ENCODE data around the gene TBX4. TPM values are rescaled to one million over a fixed set of nuclear protein-coding genes. Genes with fewer than 3 reads are reported as not detected.

TBX4 gene
- total RNA-seq, 1 experiment from 2014 or later = not detected

GRCh38 chr17:61469949-61470348 is 17.7 kb downstream of the TBX4 start:
- no TSS peak for BruUV-seq (replicated peaks)
- H3K9me3 Mint-ChIP-seq (ENCODE audit: unreplicated experiment) = no peaks in the 10 kb centered on the region
- no peak for TF ChIP-seq CTCF (IDR thresholded peaks at IDR 0.05; ENCODE audit: unreplicated experiment)
- CTCF ChIA-PET = no interaction called here
- no peak overlapping the region for H3K27ac Mint-ChIP-seq (ENCODE audit: low read depth, unreplicated experiment)
- peaks cover 6% of the 10 kb centered on the region for H3K36me3 Mint-ChIP-seq (ENCODE audit: insufficient read depth, unreplicated experiment)
- H3K27me3 Mint-ChIP-seq (ENCODE audit: insufficient read depth, unreplicated experiment) = no peaks in the 10 kb centered on the region
- no peak overlapping the region for H3K4me3 Mint-ChIP-seq (ENCODE audit: unreplicated experiment)
- DNase-seq (ENCODE audit: unreplicated experiment) = no peak
- intact Hi-C loops (cut with micrococcal nuclease) = no loop called here
- POLR2A ChIA-PET = interaction anchor here (1.1 kb wide), 1 partner anchor 71 kb away, joined by 3 read pairs; no protein-coding TSS in a partner anchor
- peaks cover 10% of the 10 kb centered on the region for H3K4me1 Mint-ChIP-seq (ENCODE audit: insufficient read depth, unreplicated experiment)

GRCh38 chr17:61470530-61471136 is 18.4 kb downstream of the TBX4 start:
- ChIA-PET CTCF (no interaction called here), POLR2A (no interaction called here)
- Mint-ChIP-seq H3K27me3 (ENCODE audit: insufficient read depth, unreplicated experiment) (no peaks in the 10 kb centered on the region), H3K27ac (ENCODE audit: low read depth, unreplicated experiment) (no peak overlapping the region), H3K4me3 (ENCODE audit: unreplicated experiment) (no peak overlapping the region), H3K9me3 (ENCODE audit: unreplicated experiment) (no peaks in the 10 kb centered on the region), H3K36me3 (ENCODE audit: insufficient read depth, unreplicated experiment) (peaks cover 10% of the 10 kb centered on the region), H3K4me1 (ENCODE audit: insufficient read depth, unreplicated experiment) (peaks cover 16% of the 10 kb centered on the region)
- intact Hi-C loops (cut with micrococcal nuclease) = no loop called here
- BruUV-seq (replicated peaks) = no TSS peak
- DNase-seq (ENCODE audit: unreplicated experiment) = no peak
- TF ChIP-seq CTCF (IDR thresholded peaks at IDR 0.05; ENCODE audit: unreplicated experiment) = no peak

- peak overlapping the region; percentile 69 for H3K27ac Mint-ChIP-seq (ENCODE audit: low read depth, unreplicated experiment)
- H3K9me3 Mint-ChIP-seq (ENCODE audit: unreplicated experiment) = no peaks in the 10 kb centered on the region
- peaks cover 7% of the 10 kb centered on the region for H3K36me3 Mint-ChIP-seq (ENCODE audit: insufficient read depth, unreplicated experiment)
- CTCF ChIA-PET = interaction anchor here (0.9 to 1.8 kb wide), 2 partner anchors 12 to 59 kb away, joined by 5 to 6 read pairs; no protein-coding TSS in a partner anchor
- peak; percentile 95 for DNase-seq (ENCODE audit: unreplicated experiment)
- BruUV-seq (replicated peaks) = no TSS peak
- TF ChIP-seq CTCF (IDR thresholded peaks at IDR 0.05; ENCODE audit: unreplicated experiment) = no peak
- H3K4me1 Mint-ChIP-seq (ENCODE audit: insufficient read depth, unreplicated experiment) = peaks cover 19% of the 10 kb centered on the region
- no peaks in the 10 kb centered on the region for H3K27me3 Mint-ChIP-seq (ENCODE audit: insufficient read depth, unreplicated experiment)
- H3K4me3 Mint-ChIP-seq (ENCODE audit: unreplicated experiment) = peak overlapping the region; percentile 58
- intact Hi-C loops (cut with micrococcal nuclease) = no loop called here
- POLR2A ChIA-PET = interaction anchor here (0.7 to 0.9 kb wide), 4 partner anchors 9 to 58 kb away, joined by 3 read pairs; no protein-coding TSS in a partner anchor
Measured at GRCh38 chr17:61474235-61474927, 22.2 kb downstream of the TBX4 start.

GRCh38 chr17:61474934-61475333 is 22.7 kb downstream of the TBX4 start:
- intact Hi-C loops (cut with micrococcal nuclease) = no loop called here
- peaks cover 7% of the 10 kb centered on the region for H3K36me3 Mint-ChIP-seq (ENCODE audit: insufficient read depth, unreplicated experiment)
- peak overlapping the region; percentile 58 for H3K4me3 Mint-ChIP-seq (ENCODE audit: unreplicated experiment)
- ChIA-PET POLR2A (interaction anchor here (0.7 kb wide), 1 partner anchor 55 kb away, joined by 3 read pairs; no protein-coding TSS in a partner anchor), CTCF (interaction anchor here (1.8 kb wide), 1 partner anchor 59 kb away, joined by 5 read pairs; no protein-coding TSS in a partner anchor)
- no TSS peak for BruUV-seq (replicated peaks)
- H3K27me3 Mint-ChIP-seq (ENCODE audit: insufficient read depth, unreplicated experiment) = no peaks in the 10 kb centered on the region
- DNase-seq (ENCODE audit: unreplicated experiment) = no peak
- peak overlapping the region; percentile 69 for H3K27ac Mint-ChIP-seq (ENCODE audit: low read depth, unreplicated experiment)
- no peaks in the 10 kb centered on the region for H3K9me3 Mint-ChIP-seq (ENCODE audit: unreplicated experiment)
- TF ChIP-seq CTCF (IDR thresholded peaks at IDR 0.05; ENCODE audit: unreplicated experiment) = no peak
- H3K4me1 Mint-ChIP-seq (ENCODE audit: insufficient read depth, unreplicated experiment) = peaks cover 19% of the 10 kb centered on the region

Measured in MCF 10A (cell line).